KMS-11 (cell line): ENCODE data around the gene FBXL7.

ENCODE experiments used
- H2AFZ ChIP-seq: fragments of 200-600 bp; sonication (generic); 2 replicates; pipeline ENCODE4 v1.6.1; 2016; ENCODE audit warnings: antibody characterized with exemption, mixed run types, low read depth
- H3K27ac ChIP-seq: fragments of 200-600 bp; sonication (generic); 2 replicates; pipeline ENCODE4 v1.6.1; 2016; ENCODE audit warnings: mild to moderate bottlenecking, mixed run types
- H3K27me3 ChIP-seq: fragments of 200-600 bp; sonication (generic); 2 replicates; pipeline ENCODE4 v1.6.1; 2017; ENCODE audit warnings: mild to moderate bottlenecking, low read depth, mixed run types, moderate library complexity; ENCODE audit not compliant: insufficient read depth
- H3K36me3 ChIP-seq: fragments of 200-600 bp; sonication (generic); 2 replicates; pipeline ENCODE4 v1.6.1; 2017; ENCODE audit warnings: mild to moderate bottlenecking, mixed run types; ENCODE audit not compliant: insufficient read depth
- H3K4me1 ChIP-seq: fragments of 200-600 bp; sonication (generic); 2 replicates; pipeline ENCODE4 v1.6.1; 2016; ENCODE audit warnings: mild to moderate bottlenecking, low read depth, mixed run types; ENCODE audit not compliant: poor library complexity, severe bottlenecking
- H3K4me2 ChIP-seq: fragments of 200-600 bp; sonication (generic); 2 replicates; pipeline ENCODE4 v1.7.0; 2016; ENCODE audit warnings: mild to moderate bottlenecking, mixed run types
- H3K4me3 ChIP-seq: fragments of 200-600 bp; sonication (generic); IDR thresholded peaks from 2 replicates; pipeline ENCODE4 v1.6.1; 2017; ENCODE audit warnings: low read depth, low read length, mixed read lengths; ENCODE audit not compliant: insufficient read depth
- H3K79me2 ChIP-seq: fragments of 200-600 bp; sonication (generic); 2 replicates; pipeline ENCODE4 v1.6.1; 2016; ENCODE audit warnings: low read depth, mixed run types; ENCODE audit not compliant: insufficient read depth
- H3K9ac ChIP-seq: fragments of 200-600 bp; sonication (generic); 2 replicates; pipeline ENCODE4 v1.6.1; 2016; ENCODE audit warnings: mild to moderate bottlenecking, mixed run types
- H4K20me1 ChIP-seq: fragments of 200-600 bp; sonication (generic); 2 replicates; pipeline ENCODE4 v1.6.1; 2016; ENCODE audit warnings: mild to moderate bottlenecking, mixed run types; ENCODE audit not compliant: insufficient read depth
- TF ChIP-seq, protein P1 (sequence below): fragments of 200-600 bp; sonication (generic); conservative IDR thresholded peaks from 2 replicates; pipeline ENCODE4 v1.6.1; 2017; ENCODE audit warnings: low read depth, mild to moderate bottlenecking, antibody characterized with exemption, low read length, moderate library complexity, mixed read lengths

The FBXL7 gene

DNA sequence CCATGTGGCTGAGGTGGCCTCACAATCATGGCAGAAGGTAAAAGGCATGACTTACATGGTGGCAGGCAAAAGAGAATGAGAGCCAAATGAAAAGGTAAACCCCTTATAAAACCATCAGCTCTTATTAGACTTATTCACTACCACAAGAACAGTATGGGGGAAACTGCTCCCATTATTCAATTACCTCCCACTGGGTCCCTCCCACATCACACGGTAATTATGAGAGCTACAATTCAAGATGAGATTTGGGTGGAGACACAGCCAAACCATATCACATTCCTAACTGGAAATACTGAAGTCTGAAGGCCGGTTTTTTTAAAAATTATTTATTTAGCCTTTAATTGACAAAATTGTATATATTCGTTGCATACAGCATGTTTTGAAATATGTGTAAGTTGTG is 28.5 kb downstream of the FBXL7 start:
- Histone ChIP-seq H3K79me2 (peaks cover 24% of the 10 kb centered on the region; the same call in 1 of the 2 replicates), H3K4me2 (no peak overlapping the region), H3K36me3 (no peaks in the 10 kb centered on the region), H4K20me1 (no peaks in the 10 kb centered on the region), H3K4me1 (peaks cover 11% of the 10 kb centered on the region), H3K27me3 (no peaks in the 10 kb centered on the region), H3K4me3 (no peak overlapping the region), H2AFZ (no peak overlapping the region), H3K9ac (no peak overlapping the region), H3K27ac (no peak overlapping the region)
- TF ChIP-seq, protein P1, sequence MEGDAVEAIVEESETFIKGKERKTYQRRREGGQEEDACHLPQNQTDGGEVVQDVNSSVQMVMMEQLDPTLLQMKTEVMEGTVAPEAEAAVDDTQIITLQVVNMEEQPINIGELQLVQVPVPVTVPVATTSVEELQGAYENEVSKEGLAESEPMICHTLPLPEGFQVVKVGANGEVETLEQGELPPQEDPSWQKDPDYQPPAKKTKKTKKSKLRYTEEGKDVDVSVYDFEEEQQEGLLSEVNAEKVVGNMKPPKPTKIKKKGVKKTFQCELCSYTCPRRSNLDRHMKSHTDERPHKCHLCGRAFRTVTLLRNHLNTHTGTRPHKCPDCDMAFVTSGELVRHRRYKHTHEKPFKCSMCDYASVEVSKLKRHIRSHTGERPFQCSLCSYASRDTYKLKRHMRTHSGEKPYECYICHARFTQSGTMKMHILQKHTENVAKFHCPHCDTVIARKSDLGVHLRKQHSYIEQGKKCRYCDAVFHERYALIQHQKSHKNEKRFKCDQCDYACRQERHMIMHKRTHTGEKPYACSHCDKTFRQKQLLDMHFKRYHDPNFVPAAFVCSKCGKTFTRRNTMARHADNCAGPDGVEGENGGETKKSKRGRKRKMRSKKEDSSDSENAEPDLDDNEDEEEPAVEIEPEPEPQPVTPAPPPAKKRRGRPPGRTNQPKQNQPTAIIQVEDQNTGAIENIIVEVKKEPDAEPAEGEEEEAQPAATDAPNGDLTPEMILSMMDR = no peak

DNA sequence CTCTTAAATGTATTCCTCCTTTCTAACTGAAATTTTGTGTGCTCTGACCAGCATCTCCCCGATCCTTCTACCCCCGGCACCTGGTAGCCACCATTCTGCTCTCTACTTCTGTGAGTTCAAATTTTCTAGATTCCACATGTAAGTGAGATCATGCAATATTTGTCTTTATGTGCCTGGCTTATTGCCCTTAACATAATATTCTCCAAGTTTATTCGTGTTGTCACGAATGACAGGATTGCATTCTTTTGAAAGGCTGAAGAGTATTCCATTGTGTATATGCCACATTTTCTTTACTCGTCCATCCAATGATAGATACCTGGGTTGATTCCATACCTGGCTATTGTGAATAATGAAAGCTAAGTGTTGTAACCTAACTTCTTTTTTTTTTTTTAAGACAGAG is 29.0 kb downstream of the FBXL7 start:
- Histone ChIP-seq H3K27me3 (no peaks in the 10 kb centered on the region), H3K4me1 (peaks cover 13% of the 10 kb centered on the region), H2AFZ (no peak overlapping the region), H3K27ac (no peak overlapping the region), H3K4me2 (no peak overlapping the region), H3K79me2 (peaks cover 19% of the 10 kb centered on the region; the same call in 1 of the 2 replicates), H3K36me3 (no peaks in the 10 kb centered on the region), H4K20me1 (no peaks in the 10 kb centered on the region), H3K4me3 (no peak overlapping the region), H3K9ac (no peak overlapping the region)
- TF ChIP-seq, protein P1 = no peak

DNA sequence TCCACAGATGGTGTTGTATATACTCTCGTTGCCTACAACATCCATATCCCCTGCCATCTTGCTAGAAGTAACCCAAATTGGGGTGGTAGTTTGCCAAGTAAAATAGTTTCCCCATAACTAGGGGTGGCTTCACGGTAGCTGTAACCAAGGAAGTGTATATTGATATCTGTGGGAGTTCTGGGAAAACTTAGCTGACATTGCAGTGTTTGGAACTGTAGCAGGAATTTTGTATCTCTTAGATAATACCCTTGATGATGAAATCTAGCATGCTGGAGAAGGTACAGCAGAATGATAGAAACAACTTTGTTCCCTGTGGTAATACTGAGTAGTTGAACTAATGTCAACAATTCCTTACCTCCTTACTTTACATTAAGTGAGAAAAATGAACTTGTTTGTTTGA is 29.8 kb downstream of the FBXL7 start:
- no peak overlapping the region for H3K4me3 ChIP-seq

DNA sequence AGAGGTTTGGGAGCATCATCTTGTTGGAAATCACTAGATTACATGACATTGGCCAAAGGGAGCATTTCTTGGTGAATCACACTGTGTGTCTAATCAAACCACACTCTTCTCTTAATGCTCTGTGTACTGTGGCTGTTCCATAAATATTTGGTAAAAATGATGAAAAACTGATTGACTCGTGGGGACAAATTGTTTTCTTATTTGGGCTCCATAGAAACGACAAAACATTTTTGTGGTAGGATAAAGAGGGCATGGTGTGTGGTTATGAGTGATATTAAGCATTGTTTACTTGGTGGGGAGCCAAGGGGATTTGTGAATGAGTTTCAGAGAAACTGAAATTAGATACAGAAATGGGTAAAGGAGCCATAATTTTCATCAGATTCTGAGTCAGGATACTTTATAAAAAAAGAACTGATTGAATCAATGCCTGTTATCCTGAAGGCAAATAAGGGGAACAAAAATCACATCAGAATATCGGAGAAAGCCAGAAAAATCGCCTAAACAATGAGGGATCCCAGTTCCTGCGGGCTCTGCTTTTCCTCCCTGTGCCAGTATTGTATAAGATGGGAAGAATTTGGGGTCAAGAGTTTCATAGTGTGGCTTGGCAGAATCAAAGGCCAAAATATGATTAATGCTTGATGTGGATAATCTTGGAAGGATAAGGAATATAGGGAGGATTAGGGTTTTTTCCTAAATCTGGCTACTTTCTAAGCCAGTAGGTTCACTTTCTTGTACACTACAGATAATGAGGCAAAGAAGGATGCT is 33.3 kb downstream of the FBXL7 start:
- no peaks in the 10 kb centered on the region; the same call in 1 of the 2 replicates for H3K79me2 ChIP-seq
- H3K27me3 ChIP-seq = no peaks in the 10 kb centered on the region
- H3K4me3 ChIP-seq = no peak overlapping the region
- H3K36me3 ChIP-seq = no peaks in the 10 kb centered on the region
- no peak overlapping the region for H3K9ac ChIP-seq
- H3K4me1 ChIP-seq = peaks cover 13% of the 10 kb centered on the region
- no peak overlapping the region for H3K27ac ChIP-seq
- no peak overlapping the region for H2AFZ ChIP-seq
- no peak overlapping the region; the same call in 1 of the 2 replicates for H3K4me2 ChIP-seq
- H4K20me1 ChIP-seq = no peaks in the 10 kb centered on the region
- TF ChIP-seq, protein P1 = no peak

More for the DNA sequence above, 29.8 kb downstream of the FBXL7 start:
- Histone ChIP-seq H4K20me1 (no peaks in the 10 kb centered on the region), H2AFZ (no peak overlapping the region), H3K4me2 (no peak overlapping the region), H3K4me1 (peaks cover 13% of the 10 kb centered on the region), H3K79me2 (peaks cover 11% of the 10 kb centered on the region; the same call in 1 of the 2 replicates), H3K36me3 (no peaks in the 10 kb centered on the region), H3K9ac (no peak overlapping the region), H3K27me3 (no peaks in the 10 kb centered on the region), H3K27ac (no peak overlapping the region)
- TF ChIP-seq, protein P1 = no peak
